K562 (cell line): Measurements from ENCODE around the gene SYNPO. TPM values are rescaled to one million over a fixed set of nuclear protein-coding genes. Genes with fewer than 3 reads are reported as not detected.

Experiments used
- ATAC-seq: fragments of 200-7000 bp; cut with Tn5 transposase; 3 replicates; pipeline ENCODE4 v1.9.1; 2020; ENCODE audit warnings: moderate library complexity
- BruUV-seq: library from RNA; stranded (reverse); fragments of 400-500 nt; replicated peaks from 2 replicates; lab custom pipeline; 2021; lab: Mats Ljungman, UMichigan
- CTCF ChIA-PET: fragments of 300-600 bp; formaldehyde crosslinking; extraction: SDS; loops from one replicate; lab custom pipeline; 2021; ENCODE audit warnings: low intra/inter-chr PET ratio; lab: Yijun Ruan, JAX
- POLR2A ChIA-PET: fragments of 300-600, 350-650 bp; sonication (Branson Sonifier 250); formaldehyde crosslinking; extraction: SDS; loops from one replicate; lab custom pipeline; 2021; ENCODE audit warnings: antibody characterized with exemption, inconsistent platforms; lab: Yijun Ruan, JAX
- DNase-seq, 4 experiments: peaks; one replicate each; pipeline versions ENCODE4 v3.0.0 to v3.0.0-alpha.2; 2011 to 2018; ENCODE audit warnings: low spot score in 3 of 4, mixed read lengths in 3 of 4; ENCODE audit errors: extremely low read depth in 1 of 4
- FAIRE-seq: peaks from 2 replicates; lab custom pipeline; 2011; peaks lifted over from hg19 to GRCh38; lab: Jason Lieb, UNC
- H2AFZ ChIP-seq: 2 replicates; pipeline ENCODE4 v1.6.0; 2011; ENCODE audit warnings: low read depth, low read length, control low read depth, inconsistent platforms
- H3K27ac ChIP-seq: fragments of 200-600 bp; 3 replicates; pipeline ENCODE4 v1.8.0; 2011; ENCODE audit warnings: low read depth, mild to moderate bottlenecking, control low read depth, inconsistent platforms, low read length, moderate library complexity, mixed read lengths; ENCODE audit errors: extremely low read depth
- H3K27me3 ChIP-seq, 2 experiments: fragments of 300-600 bp in 1 of 2; 2 replicates in 1 of 2; 3 replicates in 1 of 2; pipeline versions ENCODE4 v1.6.0 to v1.8.0; 2011; ENCODE audit warnings: inconsistent platforms in 2 of 2, low read length in 2 of 2, mild to moderate bottlenecking in 1 of 2, mixed read lengths in 1 of 2, moderate library complexity in 1 of 2; ENCODE audit not compliant: control insufficient read depth in 2 of 2, insufficient read depth in 2 of 2
- H3K36me3 ChIP-seq: fragments of 300-600 bp; 3 replicates; pipeline ENCODE4 v1.8.0; 2011; ENCODE audit warnings: mild to moderate bottlenecking, low read length, inconsistent platforms; ENCODE audit not compliant: control insufficient read depth, insufficient read depth
- H3K4me1 ChIP-seq, 2 experiments: fragments of 200-600 bp in 1 of 2; replicated peaks in 1 of 2; 2 replicates in 1 of 2; 3 replicates in 1 of 2; pipeline versions ENCODE4 v1.5.1 to v1.8.0; 2011; ENCODE audit warnings: inconsistent platforms in 2 of 2, low read length in 2 of 2, mild to moderate bottlenecking in 1 of 2, mixed read lengths in 1 of 2, moderate library complexity in 1 of 2; ENCODE audit not compliant: control insufficient read depth in 2 of 2, insufficient read depth in 2 of 2
- H3K4me2 ChIP-seq: 2 replicates; pipeline ENCODE4 v1.6.1; 2011; ENCODE audit warnings: low read length, control low read depth, inconsistent platforms, mixed read lengths; ENCODE audit not compliant: insufficient read depth
- H3K4me3 ChIP-seq: fragments of 200-600 bp; sonication (generic), shearing (Covaris generic); 2 replicates; pipeline ENCODE4 v1.5.1; 2016; ENCODE audit warnings: control low read depth, inconsistent platforms
- H3K79me2 ChIP-seq: fragments of 200-600 bp; 3 replicates; pipeline ENCODE4 v1.8.0; 2011; ENCODE audit warnings: low read length, inconsistent platforms; ENCODE audit not compliant: control insufficient read depth, insufficient read depth
- H3K9ac ChIP-seq, 2 experiments: 2 replicates each; pipeline versions ENCODE4 v1.6.0 to v1.6.1; 2011; ENCODE audit warnings: low read depth in 2 of 2, low read length in 2 of 2, control low read depth in 1 of 2, inconsistent platforms in 1 of 2, mild to moderate bottlenecking in 1 of 2, mixed read lengths in 1 of 2; ENCODE audit not compliant: insufficient read depth in 1 of 2
- H3K9me1 ChIP-seq: one replicate; pipeline ENCODE4 v1.6.0; 2011; ENCODE audit warnings: inconsistent platforms, mild to moderate bottlenecking, low read length, moderate library complexity; ENCODE audit not compliant: control insufficient read depth, insufficient read depth
- H3K9me3 ChIP-seq: replicated peaks from 2 replicates; pipeline ENCODE4 v1.5.1; 2011; ENCODE audit warnings: low read depth, low read length, inconsistent platforms; ENCODE audit not compliant: control insufficient read depth, insufficient read depth
- H4K20me1 ChIP-seq: replicated peaks from 2 replicates; pipeline ENCODE4 v1.6.1; 2011; ENCODE audit warnings: low read length, inconsistent platforms, mixed read lengths; ENCODE audit not compliant: control insufficient read depth, insufficient read depth
- AFF4 ChIP-seq: sonication (generic); formaldehyde crosslinking; IDR thresholded peaks from 2 replicates; pipeline ENCODE4 v1.8.0; 2023; ENCODE audit warnings: mild to moderate bottlenecking, missing genetic modification reagents
- ARID1B ChIP-seq: fragments of 450-650 bp; IDR thresholded peaks from 2 replicates; pipeline ENCODE4 v1.6.1; 2016; ENCODE audit warnings: antibody characterized with exemption, mild to moderate bottlenecking, inconsistent platforms
- E2F1 ChIP-seq: sonication (generic); formaldehyde crosslinking; IDR thresholded peaks from 2 replicates; pipeline ENCODE4 v1.8.1; 2023; ENCODE audit warnings: mild to moderate bottlenecking, missing genetic modification reagents, moderate library complexity
- E2F8 ChIP-seq: fragments of 450-650 bp; IDR thresholded peaks from 2 replicates; pipeline ENCODE4 v1.7.1; 2018; ENCODE audit warnings: mild to moderate bottlenecking, low read depth; ENCODE audit not compliant: partially characterized antibody
- FOXJ3 ChIP-seq: sonication (generic); formaldehyde crosslinking; IDR thresholded peaks from 2 replicates; pipeline ENCODE4 v1.4.0; 2020; ENCODE audit warnings: mild to moderate bottlenecking, missing genetic modification reagents
- GTF2B ChIP-seq: IDR thresholded peaks from 2 replicates; pipeline ENCODE4 v1.6.1; 2011; ENCODE audit not compliant: insufficient read length; ENCODE audit errors: extremely low read depth
- HDAC6 ChIP-seq: IDR thresholded peaks from 2 replicates; pipeline ENCODE4 v1.6.1; 2012; ENCODE audit warnings: low read depth, mild to moderate bottlenecking, control low read depth, inconsistent platforms, low read length, moderate library complexity
- IFI16 ChIP-seq: fragments of 250-450 bp; sonication (Bioruptor Pico); IDR thresholded peaks from 2 replicates; pipeline ENCODE4 v2.1.2; 2022; ENCODE audit warnings: mild to moderate bottlenecking, inconsistent platforms
- RCOR1 ChIP-seq, 2 experiments: IDR thresholded peaks; 2 replicates each; pipeline ENCODE4 v1.6.1; 2012; ENCODE audit warnings: low read depth in 2 of 2, low read length in 2 of 2, borderline replicate concordance in 1 of 2, improper control_type of control experiment in 1 of 2
- RFX5 ChIP-seq: IDR thresholded peaks from 2 replicates; pipeline ENCODE4 v1.6.1; 2011; ENCODE audit warnings: low read depth, mild to moderate bottlenecking, improper control_type of control experiment, low read length
- SRSF3 ChIP-seq: fragments of 200-400 bp; formaldehyde crosslinking; IDR thresholded peaks from 2 replicates; pipeline ENCODE4 v1.6.1; 2016; ENCODE audit warnings: mild to moderate bottlenecking, low read length, moderate library complexity; ENCODE audit not compliant: insufficient read depth
- TCF7L2 ChIP-seq: fragments of 150-350 bp; IDR thresholded peaks from 2 replicates; pipeline ENCODE4 v1.6.1; 2016; ENCODE audit warnings: low read depth, mild to moderate bottlenecking, low read length, moderate library complexity
- ZNF41 ChIP-seq: fragments of 250-450 bp; sonication (Bioruptor Pico); conservative IDR thresholded peaks from 2 replicates; pipeline ENCODE4 v1.4.0; 2020; ENCODE audit warnings: mild to moderate bottlenecking
- ZNF586 ChIP-seq: fragments of 450-650 bp; formaldehyde crosslinking; conservative IDR thresholded peaks from 2 replicates; pipeline ENCODE4 v1.4.0; 2020; ENCODE audit warnings: mild to moderate bottlenecking, moderate library complexity
- ZNF695 ChIP-seq: fragments of 450-650 bp; formaldehyde crosslinking; IDR thresholded peaks from 2 replicates; pipeline ENCODE4 v1.4.0; 2020; ENCODE audit warnings: mild to moderate bottlenecking, moderate library complexity
- WGBS: fragments of 100-300 bp; shearing (Covaris generic); methylation state at CpG from one replicate; pipeline ENCODE4 v1.1.6; 2016; ENCODE audit warnings: low coverage, mixed read lengths; ENCODE audit not compliant: insufficient coverage; ENCODE audit errors: missing lambda C conversion rate; 5-methylcytosine and 5-hydroxymethylcytosine counted together
- in situ Hi-C: fragments of 300-500 bp; cut with MboI; formaldehyde crosslinking; loops from 4 replicates; pipeline ENCODE4 v1.15.0; 2018; ENCODE audit warnings: inconsistent platforms, mixed read lengths
- intact Hi-C: fragments of 100-400 bp; cut with micrococcal nuclease; formaldehyde crosslinking; loops from 2 replicates; pipeline ENCODE4 v1.14.2; 2022
- polyA plus RNA-seq, 8 experiments: library from polyadenylated mRNA; depleted of rRNA in 4 of 8; stranded (reverse) in 5 of 8; unstranded in 3 of 8; fragments of >200 nt; fragmentation: Nextera tagmentation in 2 of 8; fragmentation: Illumina TruSeq in 1 of 8; extraction: Ambion mirVana in 2 of 8; extraction: Trizol in 1 of 8; gene quantifications; 2 replicates each; pipeline versions ENCODE4 v1.2.1 to v1.2.3, GENCODE V29; 2011 to 2014; ENCODE audit warnings: inconsistent platforms in 1 of 8, missing spikeins in 1 of 8
- total RNA-seq, 7 experiments: library from RNA; depleted of rRNA in 6 of 7; stranded (reverse); fragments of >200 nt in 6 of 7; fragmentation: Illumina TruSeq in 2 of 7; extraction: Trizol in 2 of 7; gene quantifications; 2 replicates each; pipeline versions ENCODE4 v1.2.1 to v1.2.3, GENCODE V29; 2011 to 2021; ENCODE audit warnings: low replicate concordance in 1 of 7

SYNPO gene
- total and polyA plus RNA-seq, 9 of the 15 experiments (the other 6 are each of a cell fraction or from before 2014, with no cell fraction given): 0.01 to 0.31 (median 0.03) TPM; not detected in 4

- peaks cover 3% of the 10 kb centered on the region for H3K9me1 ChIP-seq
- no peak for ATAC-seq
- H3K4me2 ChIP-seq: no peak overlapping the region
- H4K20me1 ChIP-seq: peaks cover 21% of the 10 kb centered on the region
- 26% methylated on average over 4 of the region's 4 CpGs for WGBS
- no peaks in the 10 kb centered on the region for H3K79me2 ChIP-seq
- DNase-seq: no peak
- BruUV-seq: no TSS peak
- H3K36me3 ChIP-seq: no peaks in the 10 kb centered on the region
- H3K9me3 ChIP-seq: no peaks in the 10 kb centered on the region
- ChIA-PET CTCF (no interaction called here), POLR2A (interaction anchor here (0.7 to 1.3 kb wide), 4 partner anchors 9 to 572 kb away, joined by 3 to 4 read pairs (median 3); no protein-coding TSS in a partner anchor)
- in situ Hi-C loops (no loop called here), intact Hi-C loops (no loop called here)
- H3K27me3 ChIP-seq: peaks cover 28 to 66% of the 10 kb centered on the region in 2 experiments; a peak in 4 of 5 replicates
- no peak overlapping the region for H3K4me3 ChIP-seq
- H3K4me1 ChIP-seq: peaks cover 0 to 11% of the 10 kb centered on the region in 2 experiments; a peak in 2 of 5 replicates
- no peak overlapping the region for H3K9ac ChIP-seq
- H2AFZ ChIP-seq: no peak overlapping the region
- H3K27ac ChIP-seq: no peak overlapping the region
- no peak for FAIRE-seq
- TF ChIP-seq IFI16 (CRISPR knock-in tag) (no peak), ZNF695 (CRISPR knock-in tag) (no peak), ZNF41 (CRISPR knock-in tag) (no peak), RCOR1 (IDR thresholded peaks at IDR 0.05; ENCODE audit: borderline replicate concordance in 1 of 2, low read depth in 2 of 2, low read length in 2 of 2) (no peak), AFF4 (no peak), HDAC6 (no peak), E2F8 (no peak), ARID1B (no peak), SRSF3 (no peak), FOXJ3 (no peak), E2F1 (CRISPR knock-in tag) (no peak), RFX5 (no peak), TCF7L2 (no peak), ZNF586 (no peak), GTF2B (no peak)
Observed at GRCh38 chr5:150614661-150615060, 25.8 kb upstream of the SYNPO start.
